ENCODE measurements around the gene MOB3C.

Gene MOB3C

GRCh38 chr1:46594063-46594462, 22.5 kb downstream of the MOB3C start:
- H2AFZ ChIP-seq (ENCODE audit: low read length): no peak overlapping the region
- no peak for DNase-seq
- H3K36me3 ChIP-seq (replicated peaks; ENCODE audit: insufficient read depth, low read length): no peaks in the 10 kb centered on the region
- no peaks in the 10 kb centered on the region for H3F3A ChIP-seq (ENCODE audit: insufficient read depth, low read length)
- no peaks in the 10 kb centered on the region for H3K9me3 ChIP-seq (replicated peaks; ENCODE audit: insufficient read depth, low read length)
- H3K4me3 ChIP-seq (ENCODE audit: low read length): no peak overlapping the region
- peaks cover 9% of the 10 kb centered on the region for H3K4me1 ChIP-seq (ENCODE audit: low read length)
- no peaks in the 10 kb centered on the region for H3K27me3 ChIP-seq (replicated peaks; ENCODE audit: insufficient read depth, low read length)
- no peak overlapping the region for H3K27ac ChIP-seq (ENCODE audit: low read length)
- no peak overlapping the region for H3K4me2 ChIP-seq (ENCODE audit: low read depth, low read length)
- H3K79me2 ChIP-seq (ENCODE audit: low read length): no peaks in the 10 kb centered on the region
- H3K9ac ChIP-seq (ENCODE audit: low read length): no peak overlapping the region
- TF ChIP-seq CTCF (IDR thresholded peaks at IDR 0.05; ENCODE audit: low read length) (no peak), EZH2 (optimal IDR thresholded peaks at IDR 0.05; ENCODE audit: low read depth, low read length) (no peak), EZH2phosphoT487 (IDR thresholded peaks at IDR 0.05; ENCODE audit: low read length) (no peak)
- H4K20me1 ChIP-seq (ENCODE audit: insufficient read depth, low read length): no peaks in the 10 kb centered on the region
- no peaks in the 10 kb centered on the region for H3K9me2 ChIP-seq (replicated peaks; ENCODE audit: insufficient read depth, low read length)

GRCh38 chr1:46592823-46593222, 23.8 kb downstream of the MOB3C start:
- H3F3A ChIP-seq (ENCODE audit: insufficient read depth, low read length): no peaks in the 10 kb centered on the region
- H3K9me3 ChIP-seq (replicated peaks; ENCODE audit: insufficient read depth, low read length): no peaks in the 10 kb centered on the region
- H2AFZ ChIP-seq (ENCODE audit: low read length): no peak overlapping the region
- no peaks in the 10 kb centered on the region for H3K36me3 ChIP-seq (replicated peaks; ENCODE audit: insufficient read depth, low read length)
- no peaks in the 10 kb centered on the region for H3K9me2 ChIP-seq (replicated peaks; ENCODE audit: insufficient read depth, low read length)
- peaks cover 9% of the 10 kb centered on the region for H3K4me1 ChIP-seq (ENCODE audit: low read length)
- H3K9ac ChIP-seq (ENCODE audit: low read length): no peak overlapping the region
- no peaks in the 10 kb centered on the region for H3K27me3 ChIP-seq (replicated peaks; ENCODE audit: insufficient read depth, low read length)
- H4K20me1 ChIP-seq (ENCODE audit: insufficient read depth, low read length): no peaks in the 10 kb centered on the region
- no peak overlapping the region for H3K27ac ChIP-seq (ENCODE audit: low read length)
- no peak overlapping the region for H3K4me3 ChIP-seq (ENCODE audit: low read length)
- TF ChIP-seq EZH2 (optimal IDR thresholded peaks at IDR 0.05; ENCODE audit: low read depth, low read length) (no peak), CTCF (IDR thresholded peaks at IDR 0.05; ENCODE audit: low read length) (no peak), EZH2phosphoT487 (IDR thresholded peaks at IDR 0.05; ENCODE audit: low read length) (no peak)
- H3K79me2 ChIP-seq (ENCODE audit: low read length): no peaks in the 10 kb centered on the region
- no peak overlapping the region for H3K4me2 ChIP-seq (ENCODE audit: low read depth, low read length)
- DNase-seq: no peak

GRCh38 chr1:46589529-46589928, 27.1 kb downstream of the MOB3C start:
- no peak for DNase-seq
- no peak overlapping the region for H2AFZ ChIP-seq (ENCODE audit: low read length)
- H3K9me3 ChIP-seq (replicated peaks; ENCODE audit: insufficient read depth, low read length): no peaks in the 10 kb centered on the region
- H3K4me1 ChIP-seq (ENCODE audit: low read length): peaks cover 9% of the 10 kb centered on the region
- H3K36me3 ChIP-seq (replicated peaks; ENCODE audit: insufficient read depth, low read length): no peaks in the 10 kb centered on the region
- H3K9ac ChIP-seq (ENCODE audit: low read length): no peak overlapping the region
- H3K27me3 ChIP-seq (replicated peaks; ENCODE audit: insufficient read depth, low read length): no peaks in the 10 kb centered on the region
- H3K4me3 ChIP-seq (ENCODE audit: low read length): no peak overlapping the region
- no peaks in the 10 kb centered on the region for H4K20me1 ChIP-seq (ENCODE audit: insufficient read depth, low read length)
- H3K4me2 ChIP-seq (ENCODE audit: low read depth, low read length): no peak overlapping the region
- TF ChIP-seq EZH2 (optimal IDR thresholded peaks at IDR 0.05; ENCODE audit: low read depth, low read length) (no peak), CTCF (IDR thresholded peaks at IDR 0.05; ENCODE audit: low read length) (no peak), EZH2phosphoT487 (IDR thresholded peaks at IDR 0.05; ENCODE audit: low read length) (no peak)
- H3K27ac ChIP-seq (ENCODE audit: low read length): no peak overlapping the region
- no peaks in the 10 kb centered on the region for H3K79me2 ChIP-seq (ENCODE audit: low read length)
- no peaks in the 10 kb centered on the region for H3K9me2 ChIP-seq (replicated peaks; ENCODE audit: insufficient read depth, low read length)
- no peaks in the 10 kb centered on the region for H3F3A ChIP-seq (ENCODE audit: insufficient read depth, low read length)
